Right atrium auricular region (tissue), 2 donors: ENCODE data around the gene SUN5. TPM values are rescaled to one million over a fixed set of nuclear protein-coding genes. Genes with fewer than 3 reads are reported as not detected.

Experiments
- DNase-seq: peaks from one replicate; pipeline ENCODE4 v3.0.0-alpha.2; 2019; ENCODE audit warnings: low spot score
- H3K27ac ChIP-seq, 2 donors: fragments of 200-600 bp; sonication (generic); 1 replicate in 1 of 2; 2 replicates in 1 of 2; pipeline ENCODE4 v1.5.1; 2016 to 2019
- H3K27me3 ChIP-seq, 2 donors: fragments of 200-600 bp; sonication (generic); one replicate each; pipeline versions ENCODE4 v1.5.1 to v1.6.0; 2017 to 2019
- H3K36me3 ChIP-seq: fragments of 200-600 bp; sonication (generic); one replicate; pipeline ENCODE4 v1.5.1; 2016
- H3K4me1 ChIP-seq, 2 donors: fragments of 200-600 bp; sonication (generic); one replicate each; pipeline versions ENCODE4 v1.5.1 to v1.6.0; 2017 to 2019
- H3K4me3 ChIP-seq, 2 donors: fragments of 200-600 bp; sonication (generic); 1 replicate in 1 of 2; 2 replicates in 1 of 2; pipeline ENCODE4 v1.5.1; 2017 to 2019; ENCODE audit warnings: mild to moderate bottlenecking in 1 of 2, moderate library complexity in 1 of 2
- H3K9me3 ChIP-seq, 2 donors: fragments of 200-600 bp; sonication (generic); one replicate each; pipeline ENCODE4 v1.5.1; 2019
- CTCF ChIP-seq, 2 donors: fragments of 200-600 bp; sonication (generic); IDR thresholded peaks; one replicate each; pipeline ENCODE4 v1.5.1; 2019; ENCODE audit warnings: antibody characterized with exemption in 2 of 2
- total RNA-seq, 2 donors: library from RNA; depleted of rRNA; stranded (reverse); fragments of >200 nt; gene quantifications; one replicate each; pipeline ENCODE4 v1.1.0, GENCODE V29; 2016

SUN5 gene
- total RNA-seq, 2 donors from 2014 or later = not detected

DNA sequence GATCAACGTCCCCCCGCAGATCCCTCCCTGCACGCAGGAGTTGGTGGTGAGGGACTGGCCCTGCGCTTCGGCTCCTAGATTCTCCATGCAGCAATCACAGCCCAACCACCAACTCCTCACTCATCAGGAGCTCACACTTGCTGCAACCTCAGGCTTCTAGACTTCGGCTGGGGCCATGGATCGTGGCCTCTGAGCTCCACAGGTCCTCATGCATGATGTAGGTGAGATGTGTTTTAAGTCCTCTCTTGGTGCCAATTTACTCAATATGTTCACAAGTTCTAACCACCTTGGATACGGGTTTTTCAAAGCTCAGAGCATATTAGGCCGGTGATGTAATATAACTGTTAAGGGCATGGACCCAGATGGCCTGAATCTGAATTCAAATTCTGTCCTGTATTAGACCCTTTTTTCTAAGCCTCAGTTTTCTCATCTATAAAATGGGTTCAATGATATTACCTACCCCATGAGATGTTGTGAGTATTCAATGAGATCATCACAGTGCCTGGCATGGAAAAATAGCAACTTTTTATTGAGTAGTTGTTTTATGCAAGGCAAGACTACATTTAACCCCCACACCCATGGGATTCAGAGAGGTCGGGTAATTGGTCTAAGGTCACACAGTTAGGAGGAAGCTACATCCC, 31.0 kb downstream of the SUN5 start:
- no peak overlapping the region for H3K4me3 ChIP-seq
- H3K27ac ChIP-seq = no peak overlapping the region
- DNase-seq = no peak
- no peaks in the 10 kb centered on the region for H3K36me3 ChIP-seq
- TF ChIP-seq CTCF (IDR thresholded peaks at IDR 0.05) = no peak
- peaks cover 0 to 12% of the 10 kb centered on the region in 2 donors for H3K4me1 ChIP-seq
- H3K27me3 ChIP-seq = no peaks in the 10 kb centered on the region
- no peaks in the 10 kb centered on the region for H3K9me3 ChIP-seq

GRCh38 chr20:32972181-32973076, 31.8 kb downstream of the SUN5 start:
- no peak overlapping the region for H3K4me3 ChIP-seq
- DNase-seq = peak; percentile 54
- no peaks in the 10 kb centered on the region for H3K36me3 ChIP-seq
- no peaks in the 10 kb centered on the region for H3K27me3 ChIP-seq
- no peaks in the 10 kb centered on the region for H3K9me3 ChIP-seq
- H3K27ac ChIP-seq = peak overlapping the region in 1 of 2 donors; percentile 45
- no peak for TF ChIP-seq CTCF (IDR thresholded peaks at IDR 0.05)
- peaks cover 0 to 12% of the 10 kb centered on the region in 2 donors for H3K4me1 ChIP-seq

DNA sequence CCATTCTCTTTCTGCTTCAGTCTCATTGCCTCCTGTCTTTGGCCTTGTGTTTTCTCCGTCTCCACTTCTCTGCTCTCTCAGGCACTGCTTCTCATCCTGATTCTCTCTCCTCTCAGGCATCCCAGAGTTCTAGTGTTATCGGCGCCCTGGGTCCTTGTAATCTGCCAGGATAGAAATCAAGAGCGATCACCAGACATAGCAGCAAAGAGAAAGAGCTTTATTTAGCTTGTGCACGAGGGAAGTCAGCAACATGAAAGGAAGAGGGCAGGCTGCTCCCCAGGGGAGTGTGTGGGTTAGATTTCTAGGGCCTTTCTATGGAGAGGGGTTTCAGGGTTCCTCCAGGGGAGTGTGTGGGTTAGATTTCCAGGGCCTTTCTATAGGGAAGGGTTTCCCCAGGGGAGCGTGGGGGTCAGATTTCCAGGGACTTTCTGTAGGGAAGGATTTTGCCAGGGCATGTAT, 32.5 kb downstream of the SUN5 start:
- peaks cover 0 to 12% of the 10 kb centered on the region in 2 donors for H3K4me1 ChIP-seq
- TF ChIP-seq CTCF (IDR thresholded peaks at IDR 0.05) = no peak
- peak overlapping the region in 1 of 2 donors; percentile 45 for H3K27ac ChIP-seq
- H3K4me3 ChIP-seq = no peak overlapping the region
- no peaks in the 10 kb centered on the region for H3K36me3 ChIP-seq
- DNase-seq = peak; percentile 11
- no peaks in the 10 kb centered on the region for H3K27me3 ChIP-seq
- no peaks in the 10 kb centered on the region for H3K9me3 ChIP-seq

DNA sequence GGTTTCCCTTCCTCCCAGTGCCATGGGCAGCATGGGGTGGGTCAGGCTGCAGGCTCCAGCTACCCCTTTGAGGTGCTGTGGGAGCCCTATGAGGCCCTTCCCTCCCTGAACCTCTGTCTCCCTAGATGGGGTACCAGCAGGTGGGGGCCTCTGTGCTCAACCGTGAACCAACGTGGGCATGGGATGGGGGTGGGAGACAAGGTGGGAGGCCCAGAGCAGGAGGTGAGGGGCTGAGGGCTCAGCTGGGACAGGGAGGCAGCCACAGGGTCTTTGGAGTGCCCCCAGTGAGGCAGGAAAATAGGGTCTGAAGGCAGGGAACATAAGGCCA, 33.3 kb downstream of the SUN5 start:
- peaks cover 0 to 12% of the 10 kb centered on the region in 2 donors for H3K4me1 ChIP-seq
- no peaks in the 10 kb centered on the region for H3K9me3 ChIP-seq
- no peak for TF ChIP-seq CTCF (IDR thresholded peaks at IDR 0.05)
- H3K27me3 ChIP-seq = no peaks in the 10 kb centered on the region
- no peak for DNase-seq
- peak overlapping the region in 1 of 2 donors; percentile 45 for H3K27ac ChIP-seq
- no peak overlapping the region for H3K4me3 ChIP-seq
- H3K36me3 ChIP-seq = no peaks in the 10 kb centered on the region

- peaks cover 0 to 12% of the 10 kb centered on the region in 2 donors for H3K4me1 ChIP-seq
- DNase-seq = peak; percentile 18
- H3K4me3 ChIP-seq = no peak overlapping the region
- no peak overlapping the region for H3K27ac ChIP-seq
- no peak for TF ChIP-seq CTCF (IDR thresholded peaks at IDR 0.05)
- H3K36me3 ChIP-seq = no peaks in the 10 kb centered on the region
- H3K27me3 ChIP-seq = no peaks in the 10 kb centered on the region
- no peaks in the 10 kb centered on the region for H3K9me3 ChIP-seq
These were observed 33.9 kb downstream of the SUN5 start for GRCh38 chr20:32970115-32970972.
